ENCODE results near the gene KRTAP10-12. TPM values are rescaled to one million over a fixed set of nuclear protein-coding genes. Genes with fewer than 3 reads are reported as not detected.
A peak's percentile ranks its signal among the peaks of the same experiment; 100 is the strongest.

KRTAP10-12 gene
- total RNA-seq, 1 experiment from 2014 or later: not detected

DNA sequence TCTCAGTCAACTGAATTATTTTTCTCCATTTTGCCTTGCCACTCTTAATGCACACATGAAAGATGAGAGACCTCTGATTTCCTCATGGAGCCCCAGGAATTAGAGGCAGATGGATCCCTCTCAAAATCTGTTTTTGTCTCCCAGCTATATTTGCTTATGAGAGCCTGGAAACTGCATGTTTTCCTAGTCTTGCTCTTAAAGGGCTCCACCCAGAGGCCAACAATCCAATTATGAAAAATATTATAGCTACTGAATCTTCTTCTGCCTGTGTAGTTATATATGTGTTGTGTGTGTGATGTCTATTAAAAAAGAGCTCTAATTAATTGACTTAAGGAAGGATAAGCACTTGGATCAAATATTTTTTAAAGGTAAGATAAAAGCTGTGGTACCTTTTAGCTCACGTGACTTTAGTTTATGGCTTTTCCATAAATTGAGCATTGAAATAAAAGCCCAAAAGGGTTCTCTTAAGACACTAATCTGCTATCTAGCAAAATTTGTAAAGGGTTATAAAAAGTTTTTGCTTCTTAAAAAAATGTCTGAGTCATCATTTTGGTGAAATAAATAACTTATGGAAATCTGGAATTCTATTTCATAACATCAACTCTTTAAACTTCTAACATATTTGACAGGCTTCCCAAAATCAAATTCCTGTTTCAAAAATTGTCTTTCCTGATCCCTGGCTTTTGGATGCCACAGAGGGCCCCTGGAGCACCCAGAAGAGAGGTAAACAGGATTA lies 45.6 kb downstream of the KRTAP10-12 start:
- H3K27ac ChIP-seq (ENCODE audit: low read length): no peak overlapping the region
- no peak for TF ChIP-seq POLR2AphosphoS5 (IDR thresholded peaks at IDR 0.05; ENCODE audit: low read depth, low read length)
- peak; percentile 50 for TF ChIP-seq CTCF (IDR thresholded peaks at IDR 0.05)
- ChIA-PET CTCF (interaction anchor here (0.5 to 1.2 kb wide), 4 partner anchors 207 to 399 kb away, joined by 3 to 8 read pairs (median 4); no protein-coding TSS in a partner anchor), POLR2A (no interaction called here)
- in situ Hi-C loops (cut with HindIII; ENCODE audit: low pct_unique_long_range_greater_than_20kb, low sequenced_read_pairs) (no loop called here), intact Hi-C loops (cut with micrococcal nuclease; ENCODE audit: unreplicated experiment) (loop anchor here (5.0 kb wide), 1 partner anchor 230 kb away; no protein-coding TSS in a partner anchor)
- no peaks in the 10 kb centered on the region for H3K27me3 ChIP-seq (ENCODE audit: control insufficient read depth, insufficient read depth, low read length)
- no peaks in the 10 kb centered on the region for H3K4me1 ChIP-seq (ENCODE audit: control insufficient read depth, insufficient read depth, low read length)
- DNase-seq (ENCODE audit: low read depth, low spot score) (no peak), ATAC-seq (no peak)
- H3K36me3 ChIP-seq (ENCODE audit: control insufficient read depth, insufficient read depth, low read length): no peaks in the 10 kb centered on the region
- H3K9me3 ChIP-seq (ENCODE audit: control insufficient read depth, insufficient read depth, low read depth, low read length): no peaks in the 10 kb centered on the region
- no TSS peak for BruUV-seq (replicated peaks)
- H3K4me3 ChIP-seq (ENCODE audit: low read depth in 2 of 2, low read length in 2 of 2): no peak overlapping the region

Other genes with a start within 250 kb of the KRTAP10-12 start
- gene LRRC3, start 241.7 kb upstream of the KRTAP10-12 start, total RNA-seq (2021; ENCODE audit: unreplicated experiment): 3.3 TPM
- not detected for gene KRTAP10-1, start 157.0 kb upstream of the KRTAP10-12 start, total RNA-seq (2021; ENCODE audit: unreplicated experiment)
- not detected for gene KRTAP10-2, start 145.7 kb upstream of the KRTAP10-12 start, total RNA-seq (2021; ENCODE audit: unreplicated experiment)
- gene KRTAP10-3, start 138.4 kb upstream of the KRTAP10-12 start, total RNA-seq (2021; ENCODE audit: unreplicated experiment): not detected
- gene KRTAP10-4, start 123.4 kb upstream of the KRTAP10-12 start, total RNA-seq (2021; ENCODE audit: unreplicated experiment): not detected
- gene KRTAP10-5, start 116.6 kb upstream of the KRTAP10-12 start, total RNA-seq (2021; ENCODE audit: unreplicated experiment): not detected
- gene KRTAP10-6, start 104.7 kb upstream of the KRTAP10-12 start, total RNA-seq (2021; ENCODE audit: unreplicated experiment): not detected
- gene KRTAP10-7, start 96.6 kb upstream of the KRTAP10-12 start, total RNA-seq (2021; ENCODE audit: unreplicated experiment): not detected
- gene KRTAP10-8, start 85.1 kb upstream of the KRTAP10-12 start, total RNA-seq (2021; ENCODE audit: unreplicated experiment): not detected
- not detected for gene KRTAP10-9, start 70.1 kb upstream of the KRTAP10-12 start, total RNA-seq (2021; ENCODE audit: unreplicated experiment)
- not detected for gene KRTAP10-10, start 59.8 kb upstream of the KRTAP10-12 start, total RNA-seq (2021; ENCODE audit: unreplicated experiment)
- not detected for gene KRTAP10-11, start 50.8 kb upstream of the KRTAP10-12 start, total RNA-seq (2021; ENCODE audit: unreplicated experiment)
- not detected for gene KRTAP12-4, start 42.5 kb upstream of the KRTAP10-12 start, total RNA-seq (2021; ENCODE audit: unreplicated experiment)
- not detected for gene KRTAP12-3, start 39.2 kb upstream of the KRTAP10-12 start, total RNA-seq (2021; ENCODE audit: unreplicated experiment)
- gene KRTAP12-2, start 30.2 kb upstream of the KRTAP10-12 start, total RNA-seq (2021; ENCODE audit: unreplicated experiment): not detected
- not detected for gene KRTAP12-1, start 15.0 kb upstream of the KRTAP10-12 start, total RNA-seq (2021; ENCODE audit: unreplicated experiment)
- gene TSPEAR, start 14.4 kb downstream of the KRTAP10-12 start, total RNA-seq (2021; ENCODE audit: unreplicated experiment): not detected
- 77.4 TPM for gene UBE2G2, start 104.6 kb downstream of the KRTAP10-12 start, total RNA-seq (2021; ENCODE audit: unreplicated experiment)
- 41.4 TPM for gene SUMO3, start 120.9 kb downstream of the KRTAP10-12 start, total RNA-seq (2021; ENCODE audit: unreplicated experiment)
- gene PTTG1IP, start 176.5 kb downstream of the KRTAP10-12 start, total RNA-seq (2021; ENCODE audit: unreplicated experiment): 226 TPM
- 3.0 TPM for gene ITGB2, start 223.7 kb downstream of the KRTAP10-12 start, total RNA-seq (2021; ENCODE audit: unreplicated experiment)
- 50.9 TPM for gene SLX9, start 242.9 kb downstream of the KRTAP10-12 start, total RNA-seq (2021; ENCODE audit: unreplicated experiment)

Measured in Panc1 (cell line).